A673 (cell line): ENCODE data around the gene ADARB2.

ENCODE experiments used
- CTCF ChIP-seq: fragments of 300-800, 200-600 bp; sonication (generic); conservative IDR thresholded peaks from 2 replicates; pipeline ENCODE4 v1.5.1; 2017; ENCODE audit warnings: low read depth, mild to moderate bottlenecking, antibody characterized with exemption, low read length, moderate library complexity, mixed read lengths
- EZH2 ChIP-seq: fragments of 200-600 bp; sonication (generic); IDR thresholded peaks from 2 replicates; pipeline ENCODE4 v1.6.1; 2017; ENCODE audit warnings: borderline replicate concordance, low read depth, mild to moderate bottlenecking, mixed read lengths, antibody characterized with exemption, low read length; ENCODE audit not compliant: poor library complexity, severe bottlenecking

GRCh38 chr10:1420661-1421362, 316.5 kb downstream of the ADARB2 start:
- TF ChIP-seq CTCF: peak; percentile 82
- no peak for TF ChIP-seq EZH2
